Lower leg skin (tissue), 3 donors: ENCODE data around the gene WDR19.

ENCODE experiments used
- CTCF ChIP-seq, 3 donors: fragments of 450-650 bp; IDR thresholded peaks; one replicate each; pipeline ENCODE4 v1.5.1; 2016; ENCODE audit warnings: antibody characterized with exemption in 3 of 3, mild to moderate bottlenecking in 3 of 3, moderate library complexity in 2 of 3
- POLR2A ChIP-seq, 2 donors: fragments of 450-650 bp; IDR thresholded peaks; one replicate each; pipeline ENCODE4 v1.6.1; 2016 to 2017; ENCODE audit warnings: antibody characterized with exemption in 2 of 2, mild to moderate bottlenecking in 1 of 2, moderate library complexity in 1 of 2

GRCh38 chr4:39259571-39260330 is 77.4 kb downstream of the WDR19 start:
- no peak for TF ChIP-seq CTCF (IDR thresholded peaks at IDR 0.05)
- TF ChIP-seq POLR2A (IDR thresholded peaks at IDR 0.05): no peak
